Measurements from ENCODE around the gene SLMAP. TPM values are rescaled to one million over a fixed set of nuclear protein-coding genes. Genes with fewer than 3 reads are reported as not detected.

Gene SLMAP
- total and polyA plus RNA-seq, 2 donors (not counting 1 experiment from before 2014, with no cell fraction given), result 9.7 to 67.2 TPM

- Histone ChIP-seq H3K9me3 (ENCODE audit: control extremely low read depth in 1 of 3, control insufficient read depth in 2 of 3, insufficient read depth in 1 of 3, low read length in 2 of 3) (peaks cover 0 to 19% (median 3%) of the 10 kb centered on the region in 3 donors), H3K27ac (ENCODE audit: low read length in 2 of 2) (peak overlapping the region; percentile 4 to 34), H3K27me3 (replicated peaks in 1 of 4; ENCODE audit: control extremely low read depth in 1 of 4, control insufficient read depth in 3 of 4, insufficient read depth in 4 of 4, low read length in 3 of 4) (no peaks in the 10 kb centered on the region), H4K20me1 (ENCODE audit: control insufficient read depth, insufficient read depth, low read length, poor library complexity, severe bottlenecking) (no peaks in the 10 kb centered on the region), H3K4me1 (ENCODE audit: control insufficient read depth in 2 of 2, insufficient read depth in 2 of 2, low read length in 2 of 2) (peaks cover 18 to 19% of the 10 kb centered on the region in 2 donors), H3K79me2 (ENCODE audit: control insufficient read depth, insufficient read depth, low read length) (no peaks in the 10 kb centered on the region), H3K4me2 (replicated peaks; ENCODE audit: low read depth, low read length, poor library complexity, severe bottlenecking) (peak overlapping the region; percentile 68), H3K9ac (ENCODE audit: low read length) (peak overlapping the region; percentile 20), H3K36me3 (replicated peaks in 1 of 2; ENCODE audit: control extremely low read depth in 1 of 2, control insufficient read depth in 1 of 2, extremely low read depth in 1 of 2, insufficient read depth in 2 of 2, low read length in 1 of 2) (no peaks in the 10 kb centered on the region), H3K4me3 (ENCODE audit: control extremely low read depth in 1 of 5, extremely low read depth in 1 of 5, insufficient read depth in 1 of 5, low read depth in 2 of 5, low read length in 4 of 5) (peak overlapping the region in 3 of 5 experiments; percentile 7 to 42 (median 16)), H2AFZ (ENCODE audit: insufficient read depth, low read depth, low read length, poor library complexity, severe bottlenecking) (peak overlapping the region; percentile 63)
- ChIA-PET CTCF (interaction anchor here (1.1 kb wide), 1 partner anchor 207 kb away, joined by 3 read pairs; no protein-coding TSS in a partner anchor), POLR2A (no interaction called here)
- DNase-seq (peak; percentile 19), ATAC-seq (ENCODE audit: low read depth) (no peak)
- Mint-ChIP-seq H3K9me3 (ENCODE audit: insufficient read depth) (no peaks in the 10 kb centered on the region), H3K27ac (no peak overlapping the region), H3K27me3 (no peaks in the 10 kb centered on the region), H3K4me1 (peaks cover 18% of the 10 kb centered on the region), H3K4me3 (peak overlapping the region; percentile 40)
- WGBS (ENCODE audit: insufficient coverage), result 22% methylated on average over 14 of the region's 19 CpGs
- no peak for TF ChIP-seq EZH2 (IDR thresholded peaks at IDR 0.05; ENCODE audit: borderline replicate concordance, insufficient read depth, low read depth, low read length, poor library complexity, severe bottlenecking)
- TF ChIP-seq, protein P1, sequence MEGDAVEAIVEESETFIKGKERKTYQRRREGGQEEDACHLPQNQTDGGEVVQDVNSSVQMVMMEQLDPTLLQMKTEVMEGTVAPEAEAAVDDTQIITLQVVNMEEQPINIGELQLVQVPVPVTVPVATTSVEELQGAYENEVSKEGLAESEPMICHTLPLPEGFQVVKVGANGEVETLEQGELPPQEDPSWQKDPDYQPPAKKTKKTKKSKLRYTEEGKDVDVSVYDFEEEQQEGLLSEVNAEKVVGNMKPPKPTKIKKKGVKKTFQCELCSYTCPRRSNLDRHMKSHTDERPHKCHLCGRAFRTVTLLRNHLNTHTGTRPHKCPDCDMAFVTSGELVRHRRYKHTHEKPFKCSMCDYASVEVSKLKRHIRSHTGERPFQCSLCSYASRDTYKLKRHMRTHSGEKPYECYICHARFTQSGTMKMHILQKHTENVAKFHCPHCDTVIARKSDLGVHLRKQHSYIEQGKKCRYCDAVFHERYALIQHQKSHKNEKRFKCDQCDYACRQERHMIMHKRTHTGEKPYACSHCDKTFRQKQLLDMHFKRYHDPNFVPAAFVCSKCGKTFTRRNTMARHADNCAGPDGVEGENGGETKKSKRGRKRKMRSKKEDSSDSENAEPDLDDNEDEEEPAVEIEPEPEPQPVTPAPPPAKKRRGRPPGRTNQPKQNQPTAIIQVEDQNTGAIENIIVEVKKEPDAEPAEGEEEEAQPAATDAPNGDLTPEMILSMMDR (IDR thresholded peaks at IDR 0.05), result no peak
- intact Hi-C loops (cut with micrococcal nuclease), result no loop called here
These were observed 203.5 kb downstream of the SLMAP start for GRCh38 chr3:57959423-57960173.

DNA sequence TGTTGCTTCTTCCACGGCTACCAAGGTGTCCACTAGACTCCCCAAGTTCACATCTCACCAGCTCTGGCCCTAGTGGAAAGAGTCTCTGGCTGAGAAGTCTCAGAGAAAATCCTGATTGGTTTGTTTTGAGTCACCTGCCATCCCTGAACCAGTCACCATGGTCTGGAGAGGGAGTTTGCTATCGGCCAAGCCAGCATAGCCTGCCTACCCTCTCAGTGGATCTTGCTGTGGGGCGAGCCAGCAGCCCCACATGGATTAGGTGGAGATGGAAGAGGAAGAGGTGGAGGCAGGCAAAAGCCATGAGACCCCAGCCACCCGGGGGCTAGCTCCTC is 204.0 kb downstream of the SLMAP start:
- Histone ChIP-seq H3K36me3 (replicated peaks in 1 of 2; ENCODE audit: control extremely low read depth in 1 of 2, control insufficient read depth in 1 of 2, extremely low read depth in 1 of 2, insufficient read depth in 2 of 2, low read length in 1 of 2) (no peaks in the 10 kb centered on the region), H3K79me2 (ENCODE audit: control insufficient read depth, insufficient read depth, low read length) (no peaks in the 10 kb centered on the region), H2AFZ (ENCODE audit: insufficient read depth, low read depth, low read length, poor library complexity, severe bottlenecking) (peak overlapping the region; percentile 44), H3K9ac (ENCODE audit: low read length) (no peak overlapping the region), H3K4me1 (ENCODE audit: control insufficient read depth in 2 of 2, insufficient read depth in 2 of 2, low read length in 2 of 2) (peaks cover 18 to 19% of the 10 kb centered on the region in 2 donors), H3K27me3 (replicated peaks in 1 of 4; ENCODE audit: control extremely low read depth in 1 of 4, control insufficient read depth in 3 of 4, insufficient read depth in 4 of 4, low read length in 3 of 4) (no peaks in the 10 kb centered on the region), H3K4me2 (replicated peaks; ENCODE audit: low read depth, low read length, poor library complexity, severe bottlenecking) (peak overlapping the region; percentile 68), H3K27ac (ENCODE audit: low read length in 2 of 2) (no peak overlapping the region), H3K4me3 (ENCODE audit: control extremely low read depth in 1 of 5, extremely low read depth in 1 of 5, insufficient read depth in 1 of 5, low read depth in 2 of 5, low read length in 4 of 5) (no peak overlapping the region), H4K20me1 (ENCODE audit: control insufficient read depth, insufficient read depth, low read length, poor library complexity, severe bottlenecking) (no peaks in the 10 kb centered on the region), H3K9me3 (ENCODE audit: control extremely low read depth in 1 of 3, control insufficient read depth in 2 of 3, insufficient read depth in 1 of 3, low read length in 2 of 3) (peaks cover 0 to 19% (median 3%) of the 10 kb centered on the region in 3 donors)
- no peak overlapping the region for H3K4me3 Mint-ChIP-seq
- ATAC-seq (ENCODE audit: low read depth) (no peak), DNase-seq (no peak)
- no peak overlapping the region for H3K27ac Mint-ChIP-seq
- no peaks in the 10 kb centered on the region for H3K27me3 Mint-ChIP-seq
- H3K9me3 Mint-ChIP-seq (ENCODE audit: insufficient read depth), result no peaks in the 10 kb centered on the region
- TF ChIP-seq, protein P1 (IDR thresholded peaks at IDR 0.05), result no peak
- no peak for TF ChIP-seq EZH2 (IDR thresholded peaks at IDR 0.05; ENCODE audit: borderline replicate concordance, insufficient read depth, low read depth, low read length, poor library complexity, severe bottlenecking)
- ChIA-PET POLR2A (no interaction called here), CTCF (no interaction called here)
- intact Hi-C loops (cut with micrococcal nuclease), result no loop called here
- 100% methylated on average over 2 of the region's 4 CpGs for WGBS (ENCODE audit: insufficient coverage)
- peaks cover 18% of the 10 kb centered on the region for H3K4me1 Mint-ChIP-seq

Measured in B cell (primary cell).